ENCODE data around the gene FOXP1.

DNA sequence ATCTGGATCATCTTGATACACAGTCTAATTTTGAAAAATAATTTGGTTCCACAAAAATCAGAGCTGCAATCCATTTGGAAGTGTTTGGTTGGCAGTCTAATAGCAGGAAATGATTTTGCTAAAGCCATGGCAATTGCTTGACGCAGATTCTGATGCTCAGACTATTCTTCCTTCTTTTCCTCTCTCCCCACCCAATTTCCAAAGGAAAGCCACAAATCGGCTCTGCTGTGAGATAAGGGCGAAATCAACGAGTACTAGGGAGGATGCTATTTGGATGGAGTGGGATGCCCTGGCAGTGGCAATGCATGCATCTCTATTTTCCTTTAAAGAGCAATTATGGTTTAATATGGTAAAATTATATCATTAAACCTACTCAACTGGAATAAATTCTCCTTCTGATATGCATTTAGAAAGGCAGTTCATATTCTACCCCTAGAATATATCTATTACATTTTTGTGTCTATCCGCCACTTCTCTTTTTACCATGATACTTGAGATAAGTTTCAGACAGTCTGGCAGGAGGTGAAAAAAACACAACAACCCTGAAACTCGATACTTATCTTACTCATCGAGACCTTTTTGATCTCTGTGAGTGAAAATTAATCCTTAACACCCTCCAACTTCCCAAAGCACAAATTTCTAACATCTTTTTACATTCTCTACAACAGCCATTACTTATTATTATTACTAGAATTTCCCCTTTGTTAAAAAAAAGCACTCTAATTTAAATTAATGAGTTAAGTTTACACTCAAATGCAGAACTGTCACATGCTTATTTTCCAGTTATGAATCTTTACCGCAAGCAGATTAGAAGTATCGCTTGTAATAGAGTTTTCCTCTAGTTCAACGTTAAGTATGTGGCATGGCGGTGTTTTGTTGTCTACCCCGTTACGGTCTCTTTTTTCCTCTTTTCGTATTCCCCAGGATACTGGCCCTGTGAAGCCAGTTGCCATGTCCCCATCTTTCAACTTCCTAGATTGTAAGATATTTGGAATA, 433.3 kb downstream of the FOXP1 start:
- TF ChIP-seq, protein P1, sequence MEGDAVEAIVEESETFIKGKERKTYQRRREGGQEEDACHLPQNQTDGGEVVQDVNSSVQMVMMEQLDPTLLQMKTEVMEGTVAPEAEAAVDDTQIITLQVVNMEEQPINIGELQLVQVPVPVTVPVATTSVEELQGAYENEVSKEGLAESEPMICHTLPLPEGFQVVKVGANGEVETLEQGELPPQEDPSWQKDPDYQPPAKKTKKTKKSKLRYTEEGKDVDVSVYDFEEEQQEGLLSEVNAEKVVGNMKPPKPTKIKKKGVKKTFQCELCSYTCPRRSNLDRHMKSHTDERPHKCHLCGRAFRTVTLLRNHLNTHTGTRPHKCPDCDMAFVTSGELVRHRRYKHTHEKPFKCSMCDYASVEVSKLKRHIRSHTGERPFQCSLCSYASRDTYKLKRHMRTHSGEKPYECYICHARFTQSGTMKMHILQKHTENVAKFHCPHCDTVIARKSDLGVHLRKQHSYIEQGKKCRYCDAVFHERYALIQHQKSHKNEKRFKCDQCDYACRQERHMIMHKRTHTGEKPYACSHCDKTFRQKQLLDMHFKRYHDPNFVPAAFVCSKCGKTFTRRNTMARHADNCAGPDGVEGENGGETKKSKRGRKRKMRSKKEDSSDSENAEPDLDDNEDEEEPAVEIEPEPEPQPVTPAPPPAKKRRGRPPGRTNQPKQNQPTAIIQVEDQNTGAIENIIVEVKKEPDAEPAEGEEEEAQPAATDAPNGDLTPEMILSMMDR (IDR thresholded peaks at IDR 0.05): no peak
- TF ChIP-seq, protein P2, sequence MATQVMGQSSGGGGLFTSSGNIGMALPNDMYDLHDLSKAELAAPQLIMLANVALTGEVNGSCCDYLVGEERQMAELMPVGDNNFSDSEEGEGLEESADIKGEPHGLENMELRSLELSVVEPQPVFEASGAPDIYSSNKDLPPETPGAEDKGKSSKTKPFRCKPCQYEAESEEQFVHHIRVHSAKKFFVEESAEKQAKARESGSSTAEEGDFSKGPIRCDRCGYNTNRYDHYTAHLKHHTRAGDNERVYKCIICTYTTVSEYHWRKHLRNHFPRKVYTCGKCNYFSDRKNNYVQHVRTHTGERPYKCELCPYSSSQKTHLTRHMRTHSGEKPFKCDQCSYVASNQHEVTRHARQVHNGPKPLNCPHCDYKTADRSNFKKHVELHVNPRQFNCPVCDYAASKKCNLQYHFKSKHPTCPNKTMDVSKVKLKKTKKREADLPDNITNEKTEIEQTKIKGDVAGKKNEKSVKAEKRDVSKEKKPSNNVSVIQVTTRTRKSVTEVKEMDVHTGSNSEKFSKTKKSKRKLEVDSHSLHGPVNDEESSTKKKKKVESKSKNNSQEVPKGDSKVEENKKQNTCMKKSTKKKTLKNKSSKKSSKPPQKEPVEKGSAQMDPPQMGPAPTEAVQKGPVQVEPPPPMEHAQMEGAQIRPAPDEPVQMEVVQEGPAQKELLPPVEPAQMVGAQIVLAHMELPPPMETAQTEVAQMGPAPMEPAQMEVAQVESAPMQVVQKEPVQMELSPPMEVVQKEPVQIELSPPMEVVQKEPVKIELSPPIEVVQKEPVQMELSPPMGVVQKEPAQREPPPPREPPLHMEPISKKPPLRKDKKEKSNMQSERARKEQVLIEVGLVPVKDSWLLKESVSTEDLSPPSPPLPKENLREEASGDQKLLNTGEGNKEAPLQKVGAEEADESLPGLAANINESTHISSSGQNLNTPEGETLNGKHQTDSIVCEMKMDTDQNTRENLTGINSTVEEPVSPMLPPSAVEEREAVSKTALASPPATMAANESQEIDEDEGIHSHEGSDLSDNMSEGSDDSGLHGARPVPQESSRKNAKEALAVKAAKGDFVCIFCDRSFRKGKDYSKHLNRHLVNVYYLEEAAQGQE (IDR thresholded peaks at IDR 0.05; ENCODE audit: insufficient read depth in 1 of 2, low read depth in 2 of 2, low read length in 1 of 2): no peak
- no peak for TF ChIP-seq SIN3A (IDR thresholded peaks at IDR 0.05; ENCODE audit: borderline replicate concordance, insufficient read depth, low read depth, low read length)
- no peak for TF ChIP-seq POLR2AphosphoS5 (IDR thresholded peaks at IDR 0.05; ENCODE audit: low read depth, low read length)
- no peak for TF ChIP-seq TCF7L2 (IDR thresholded peaks at IDR 0.05; ENCODE audit: low read depth, low read length)

All from Panc1 (cell line).